ENCODE measurements around the gene ATXN1.

- TF ChIP-seq EZH2phosphoT487 (IDR thresholded peaks at IDR 0.05; ENCODE audit: borderline replicate concordance, low read depth) = no peak
- TF ChIP-seq, protein P1, sequence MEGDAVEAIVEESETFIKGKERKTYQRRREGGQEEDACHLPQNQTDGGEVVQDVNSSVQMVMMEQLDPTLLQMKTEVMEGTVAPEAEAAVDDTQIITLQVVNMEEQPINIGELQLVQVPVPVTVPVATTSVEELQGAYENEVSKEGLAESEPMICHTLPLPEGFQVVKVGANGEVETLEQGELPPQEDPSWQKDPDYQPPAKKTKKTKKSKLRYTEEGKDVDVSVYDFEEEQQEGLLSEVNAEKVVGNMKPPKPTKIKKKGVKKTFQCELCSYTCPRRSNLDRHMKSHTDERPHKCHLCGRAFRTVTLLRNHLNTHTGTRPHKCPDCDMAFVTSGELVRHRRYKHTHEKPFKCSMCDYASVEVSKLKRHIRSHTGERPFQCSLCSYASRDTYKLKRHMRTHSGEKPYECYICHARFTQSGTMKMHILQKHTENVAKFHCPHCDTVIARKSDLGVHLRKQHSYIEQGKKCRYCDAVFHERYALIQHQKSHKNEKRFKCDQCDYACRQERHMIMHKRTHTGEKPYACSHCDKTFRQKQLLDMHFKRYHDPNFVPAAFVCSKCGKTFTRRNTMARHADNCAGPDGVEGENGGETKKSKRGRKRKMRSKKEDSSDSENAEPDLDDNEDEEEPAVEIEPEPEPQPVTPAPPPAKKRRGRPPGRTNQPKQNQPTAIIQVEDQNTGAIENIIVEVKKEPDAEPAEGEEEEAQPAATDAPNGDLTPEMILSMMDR (IDR thresholded peaks at IDR 0.05) = no peak
- no peak for TF ChIP-seq GABPA (IDR thresholded peaks at IDR 0.05; ENCODE audit: low read depth)
- TF ChIP-seq, protein P2, sequence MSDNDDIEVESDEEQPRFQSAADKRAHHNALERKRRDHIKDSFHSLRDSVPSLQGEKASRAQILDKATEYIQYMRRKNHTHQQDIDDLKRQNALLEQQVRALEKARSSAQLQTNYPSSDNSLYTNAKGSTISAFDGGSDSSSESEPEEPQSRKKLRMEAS (IDR thresholded peaks at IDR 0.05; ENCODE audit: low read depth) = no peak
- no peak for TF ChIP-seq CHD2 (IDR thresholded peaks at IDR 0.05; ENCODE audit: low read length, partially characterized antibody)
- TF ChIP-seq JUND (IDR thresholded peaks at IDR 0.05) = no peak
- no peak for TF ChIP-seq FOXJ3 (CRISPR knock-in tag; IDR thresholded peaks at IDR 0.05)
- TF ChIP-seq POLR2AphosphoS5 (IDR thresholded peaks at IDR 0.05; ENCODE audit: low read depth, low read length) = no peak
- TF ChIP-seq USF2 (IDR thresholded peaks at IDR 0.05; ENCODE audit: borderline replicate concordance, low read depth, low read length) = no peak
- no peak for TF ChIP-seq GATA2 (CRISPR knock-in tag; IDR thresholded peaks at IDR 0.05)
- TF ChIP-seq, protein P3, sequence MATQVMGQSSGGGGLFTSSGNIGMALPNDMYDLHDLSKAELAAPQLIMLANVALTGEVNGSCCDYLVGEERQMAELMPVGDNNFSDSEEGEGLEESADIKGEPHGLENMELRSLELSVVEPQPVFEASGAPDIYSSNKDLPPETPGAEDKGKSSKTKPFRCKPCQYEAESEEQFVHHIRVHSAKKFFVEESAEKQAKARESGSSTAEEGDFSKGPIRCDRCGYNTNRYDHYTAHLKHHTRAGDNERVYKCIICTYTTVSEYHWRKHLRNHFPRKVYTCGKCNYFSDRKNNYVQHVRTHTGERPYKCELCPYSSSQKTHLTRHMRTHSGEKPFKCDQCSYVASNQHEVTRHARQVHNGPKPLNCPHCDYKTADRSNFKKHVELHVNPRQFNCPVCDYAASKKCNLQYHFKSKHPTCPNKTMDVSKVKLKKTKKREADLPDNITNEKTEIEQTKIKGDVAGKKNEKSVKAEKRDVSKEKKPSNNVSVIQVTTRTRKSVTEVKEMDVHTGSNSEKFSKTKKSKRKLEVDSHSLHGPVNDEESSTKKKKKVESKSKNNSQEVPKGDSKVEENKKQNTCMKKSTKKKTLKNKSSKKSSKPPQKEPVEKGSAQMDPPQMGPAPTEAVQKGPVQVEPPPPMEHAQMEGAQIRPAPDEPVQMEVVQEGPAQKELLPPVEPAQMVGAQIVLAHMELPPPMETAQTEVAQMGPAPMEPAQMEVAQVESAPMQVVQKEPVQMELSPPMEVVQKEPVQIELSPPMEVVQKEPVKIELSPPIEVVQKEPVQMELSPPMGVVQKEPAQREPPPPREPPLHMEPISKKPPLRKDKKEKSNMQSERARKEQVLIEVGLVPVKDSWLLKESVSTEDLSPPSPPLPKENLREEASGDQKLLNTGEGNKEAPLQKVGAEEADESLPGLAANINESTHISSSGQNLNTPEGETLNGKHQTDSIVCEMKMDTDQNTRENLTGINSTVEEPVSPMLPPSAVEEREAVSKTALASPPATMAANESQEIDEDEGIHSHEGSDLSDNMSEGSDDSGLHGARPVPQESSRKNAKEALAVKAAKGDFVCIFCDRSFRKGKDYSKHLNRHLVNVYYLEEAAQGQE (IDR thresholded peaks at IDR 0.05; ENCODE audit: low read depth, low read length) = no peak
- no peak for TF ChIP-seq RAD21 (IDR thresholded peaks at IDR 0.05; ENCODE audit: low read length)
- no peak for TF ChIP-seq TAF1 (IDR thresholded peaks at IDR 0.05; ENCODE audit: borderline replicate concordance, low read depth, low read length)
These were observed 465.8 kb downstream of the ATXN1 start for GRCh38 chr6:16295471-16295870.

Measured in SK-N-SH (cell line).